Activated CD8-positive, alpha-beta T cell treated with anti-CD3 and anti-CD28 coated beads for 36 hours (primary cell): ENCODE measurements around the gene CD244. TPM values are rescaled to one million over a fixed set of nuclear protein-coding genes. Genes with fewer than 3 reads are reported as not detected.

Experiments
- ATAC-seq: fragments of 200-7000 bp; cut with Tn5 transposase; one replicate; pipeline ENCODE4 v1.10.0; 2021; ENCODE audit warnings: mild to moderate bottlenecking, moderate library complexity
- CTCF ChIA-PET: fragments of 350-600 bp; sonication (Branson Sonifier 250); formaldehyde crosslinking; loops from one replicate; lab custom pipeline; 2021; ENCODE audit warnings: antibody characterized with exemption; lab: Charles Lee
- POLR2A ChIA-PET: fragments of 350-600 bp; sonication (Branson Sonifier 250); formaldehyde crosslinking; loops from one replicate; lab custom pipeline; 2021; ENCODE audit warnings: antibody characterized with exemption; lab: Charles Lee
- DNase-seq: peaks from one replicate; pipeline ENCODE4 v3.0.0-alpha.2; 2020
- H3K27ac Mint-ChIP-seq: one replicate; pipeline ENCODE4 v1.8.0; 2021; ENCODE audit warnings: mild to moderate bottlenecking, mixed read lengths
- H3K27me3 Mint-ChIP-seq: one replicate; pipeline ENCODE4 v1.8.0; 2021; ENCODE audit warnings: mixed read lengths
- H3K36me3 Mint-ChIP-seq: one replicate; pipeline ENCODE4 v1.8.0; 2021; ENCODE audit warnings: low read depth, mixed read lengths
- H3K4me1 Mint-ChIP-seq: one replicate; pipeline ENCODE4 v1.8.0; 2021; ENCODE audit warnings: low read depth, mixed read lengths
- H3K4me3 Mint-ChIP-seq: one replicate; pipeline ENCODE4 v1.8.0; 2021; ENCODE audit warnings: mild to moderate bottlenecking, moderate library complexity, mixed read lengths
- H3K9me3 Mint-ChIP-seq: one replicate; pipeline ENCODE4 v1.8.0; 2021; ENCODE audit warnings: mixed read lengths
- intact Hi-C: fragments of 100-400 bp; cut with micrococcal nuclease; formaldehyde crosslinking; loops from one replicate; pipeline ENCODE4 v1.10.0; 2022
- total RNA-seq, 2 experiments: library from RNA; stranded (reverse); gene quantifications; one replicate each; pipeline ENCODE4 v1.2.3, GENCODE V29; 2021
- TF ChIP-seq, protein P1 (sequence below): fragments of 200-600 bp; IDR thresholded peaks from one replicate; pipeline ENCODE4 v1.8.0; 2022; ENCODE audit warnings: antibody characterized with exemption, mild to moderate bottlenecking

CD244 gene
- total RNA-seq, 2 experiments from 2014 or later: 1.4 to 1.8 TPM

DNA sequence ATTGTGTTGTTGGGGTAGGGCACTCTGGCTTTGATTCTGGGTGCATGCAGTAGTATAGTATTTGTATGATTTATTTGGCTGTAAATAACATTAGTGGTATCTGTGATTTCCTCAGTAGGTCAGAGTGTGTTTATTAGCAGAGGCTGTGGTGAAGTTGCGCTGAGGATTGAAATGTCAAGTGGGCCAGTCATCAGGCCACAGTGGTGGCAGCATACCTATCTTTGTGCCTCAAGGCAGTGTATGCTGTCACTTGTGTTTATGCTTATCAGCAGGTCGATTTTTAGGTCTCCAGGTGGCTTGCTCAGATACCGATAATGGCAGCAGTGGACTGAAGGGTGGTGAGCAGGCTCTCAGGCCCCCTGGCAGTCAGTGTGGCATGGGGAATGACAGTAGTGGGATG is 55.4 kb downstream of the CD244 start:
- TF ChIP-seq, protein P1, sequence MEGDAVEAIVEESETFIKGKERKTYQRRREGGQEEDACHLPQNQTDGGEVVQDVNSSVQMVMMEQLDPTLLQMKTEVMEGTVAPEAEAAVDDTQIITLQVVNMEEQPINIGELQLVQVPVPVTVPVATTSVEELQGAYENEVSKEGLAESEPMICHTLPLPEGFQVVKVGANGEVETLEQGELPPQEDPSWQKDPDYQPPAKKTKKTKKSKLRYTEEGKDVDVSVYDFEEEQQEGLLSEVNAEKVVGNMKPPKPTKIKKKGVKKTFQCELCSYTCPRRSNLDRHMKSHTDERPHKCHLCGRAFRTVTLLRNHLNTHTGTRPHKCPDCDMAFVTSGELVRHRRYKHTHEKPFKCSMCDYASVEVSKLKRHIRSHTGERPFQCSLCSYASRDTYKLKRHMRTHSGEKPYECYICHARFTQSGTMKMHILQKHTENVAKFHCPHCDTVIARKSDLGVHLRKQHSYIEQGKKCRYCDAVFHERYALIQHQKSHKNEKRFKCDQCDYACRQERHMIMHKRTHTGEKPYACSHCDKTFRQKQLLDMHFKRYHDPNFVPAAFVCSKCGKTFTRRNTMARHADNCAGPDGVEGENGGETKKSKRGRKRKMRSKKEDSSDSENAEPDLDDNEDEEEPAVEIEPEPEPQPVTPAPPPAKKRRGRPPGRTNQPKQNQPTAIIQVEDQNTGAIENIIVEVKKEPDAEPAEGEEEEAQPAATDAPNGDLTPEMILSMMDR: no peak
- ATAC-seq (peak; percentile 58), DNase-seq (peak; percentile 47)
- Mint-ChIP-seq H3K4me3 (no peak overlapping the region), H3K9me3 (peaks cover 20% of the 10 kb centered on the region), H3K27ac (peak overlapping the region; percentile 73), H3K4me1 (peaks cover 88% of the 10 kb centered on the region), H3K36me3 (peaks cover 67% of the 10 kb centered on the region), H3K27me3 (no peaks in the 10 kb centered on the region)
- ChIA-PET POLR2A (interaction anchor here (1.0 to 2.1 kb wide), 5 partner anchors 9 to 17 kb away, joined by 3 to 5 read pairs (median 4); partner anchors contain the start of gene LY9), CTCF (interaction anchor here (0.6 to 4.2 kb wide), 15 partner anchors 9 to 139 kb away, joined by 3 to 19 read pairs (median 5); partner anchors contain the start of gene LY9)
- intact Hi-C loops: no loop called here

DNA sequence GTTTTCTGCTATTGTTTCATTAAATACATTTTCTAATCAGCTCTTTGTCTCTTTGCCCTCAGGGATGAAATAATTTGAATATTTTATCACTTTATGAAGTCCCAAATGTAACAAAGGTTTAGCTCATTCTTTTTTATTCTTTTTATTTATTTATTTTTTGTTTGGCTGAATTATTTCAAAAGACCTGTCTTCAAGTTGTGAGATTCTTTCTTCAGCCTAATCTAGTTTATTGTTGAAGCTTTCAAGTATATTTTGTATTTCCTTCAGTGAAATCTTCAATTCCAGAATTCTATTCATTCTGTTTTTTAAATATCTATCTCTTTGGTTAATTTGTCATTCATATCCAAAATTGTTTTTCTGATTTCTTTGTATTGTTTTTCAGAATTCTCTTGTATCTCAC is 55.9 kb downstream of the CD244 start:
- H3K36me3 Mint-ChIP-seq: peaks cover 63% of the 10 kb centered on the region
- CTCF ChIA-PET: interaction anchor here (0.6 to 4.2 kb wide), 15 partner anchors 9 to 139 kb away, joined by 3 to 19 read pairs (median 5); partner anchors contain the start of gene LY9
- DNase-seq: no peak
- intact Hi-C loops: no loop called here
- H3K27me3 Mint-ChIP-seq: no peaks in the 10 kb centered on the region
- H3K4me3 Mint-ChIP-seq: no peak overlapping the region
- POLR2A ChIA-PET: interaction anchor here (1.0 to 2.0 kb wide), 4 partner anchors 8 to 17 kb away, joined by 3 to 5 read pairs (median 4); partner anchors contain the start of gene LY9
- peaks cover 83% of the 10 kb centered on the region for H3K4me1 Mint-ChIP-seq
- TF ChIP-seq, protein P1: no peak
- H3K27ac Mint-ChIP-seq: peak overlapping the region; percentile 82
- peaks cover 20% of the 10 kb centered on the region for H3K9me3 Mint-ChIP-seq
- ATAC-seq: no peak

DNA sequence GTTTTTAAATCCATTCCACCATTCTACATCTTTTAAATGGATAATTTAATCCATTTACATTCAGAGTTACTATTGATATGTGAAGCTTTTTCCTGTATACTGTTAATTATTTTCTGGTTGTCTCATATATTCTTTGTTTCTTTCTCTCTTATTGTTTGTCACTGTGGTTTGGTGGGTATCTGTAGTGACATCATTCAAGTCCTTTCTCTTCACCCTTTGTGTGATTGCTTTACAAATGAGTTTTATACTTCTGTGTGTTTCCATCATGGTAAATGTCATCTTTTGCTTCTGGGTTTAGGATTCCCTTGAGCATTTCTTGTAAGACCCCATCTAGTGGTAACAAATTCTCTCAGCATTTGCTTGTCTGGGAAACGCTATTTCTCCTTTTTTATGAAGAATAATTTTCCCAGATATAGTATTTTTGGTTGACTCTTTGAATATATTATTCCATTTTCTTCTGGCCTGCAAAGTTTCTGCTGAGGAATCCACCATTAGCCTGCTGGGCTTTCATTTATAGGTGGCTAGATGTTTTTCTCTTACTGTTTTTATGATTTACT is 56.5 kb downstream of the CD244 start:
- peaks cover 83% of the 10 kb centered on the region for H3K4me1 Mint-ChIP-seq
- peaks cover 20% of the 10 kb centered on the region for H3K9me3 Mint-ChIP-seq
- ChIA-PET POLR2A (interaction anchor here (0.6 to 2.0 kb wide), 5 partner anchors 8 to 131 kb away, joined by 3 to 5 read pairs (median 3); partner anchors contain the start of gene LY9), CTCF (interaction anchor here (0.6 to 4.2 kb wide), 18 partner anchors 10 to 140 kb away, joined by 3 to 19 read pairs (median 5); partner anchors contain the start of gene LY9)
- H3K36me3 Mint-ChIP-seq: peaks cover 64% of the 10 kb centered on the region
- no peak overlapping the region for H3K4me3 Mint-ChIP-seq
- TF ChIP-seq, protein P1: peak; percentile 46
- ATAC-seq (peak; percentile 45), DNase-seq (no peak)
- intact Hi-C loops: no loop called here
- no peaks in the 10 kb centered on the region for H3K27me3 Mint-ChIP-seq
- peak overlapping the region; percentile 82 for H3K27ac Mint-ChIP-seq

DNA sequence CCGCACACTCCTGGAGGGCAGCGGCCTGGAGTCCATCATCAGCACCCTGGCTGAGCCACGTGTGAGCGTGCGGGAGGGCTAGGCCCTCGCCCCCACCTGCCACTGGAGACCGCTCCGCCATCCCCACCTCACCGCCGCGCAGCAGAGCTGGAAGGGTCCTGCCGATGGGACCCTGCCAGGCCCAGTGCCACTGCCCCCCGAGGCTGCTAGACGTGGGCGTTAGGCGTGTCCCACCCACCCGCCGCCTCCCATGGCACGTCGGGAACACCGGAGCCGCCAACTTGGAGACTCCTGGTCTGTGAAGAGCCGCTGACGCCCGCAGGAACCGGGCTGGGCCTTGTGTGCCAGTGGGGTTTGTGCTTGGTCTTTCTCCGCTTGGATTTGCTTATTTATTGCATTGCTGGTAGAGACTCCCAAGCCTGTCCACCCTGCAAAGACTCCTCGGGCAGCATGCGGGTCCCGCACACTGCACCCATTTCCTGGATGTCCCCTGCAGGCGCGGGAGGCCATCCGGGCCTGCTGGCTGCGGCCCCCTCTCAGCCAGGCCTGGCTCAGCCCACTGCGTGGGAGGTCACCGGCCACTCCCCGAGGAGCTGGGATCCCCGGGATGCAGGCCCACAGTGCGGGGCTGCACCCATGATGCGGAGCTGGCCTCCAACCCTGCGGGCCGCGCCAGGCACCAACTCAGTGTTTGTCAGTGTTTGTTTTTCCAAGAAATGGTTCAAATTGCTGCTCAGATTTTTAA is 60.7 kb downstream of the CD244 start:
- POLR2A ChIA-PET: interaction anchor here (0.8 to 0.9 kb wide), 2 partner anchors 49 to 331 kb away, joined by 3 read pairs; partner anchors contain the start of gene DEDD
- Mint-ChIP-seq H3K4me3 (no peak overlapping the region), H3K27ac (peak overlapping the region; percentile 95), H3K4me1 (peaks cover 83% of the 10 kb centered on the region), H3K36me3 (peaks cover 44% of the 10 kb centered on the region), H3K9me3 (peaks cover 15% of the 10 kb centered on the region), H3K27me3 (no peaks in the 10 kb centered on the region)
- TF ChIP-seq, protein P1: no peak
- ATAC-seq: no peak
- CTCF ChIA-PET: interaction anchor here (1.6 to 2.9 kb wide), 3 partner anchors 25 to 35 kb away, joined by 7 to 16 read pairs (median 8); no protein-coding TSS in a partner anchor
- DNase-seq: no peak
- intact Hi-C loops: no loop called here
